NB4 (cell line): ENCODE data around the gene SNRNP200.

Source experiments
- DNase-seq: peaks from one replicate; pipeline ENCODE4 v3.0.0; 2010; ENCODE audit warnings: low read depth
- H3K4me3 ChIP-seq: one replicate; pipeline ENCODE4 v1.5.1; 2011; ENCODE audit warnings: mild to moderate bottlenecking, low read depth, low read length, moderate library complexity
- CTCF ChIP-seq: IDR thresholded peaks from one replicate; pipeline ENCODE4 v1.5.1; 2012; ENCODE audit warnings: low read depth, low read length
- MAX ChIP-seq: IDR thresholded peaks from 2 replicates; pipeline ENCODE4 v1.6.1; 2011; ENCODE audit warnings: low read depth, low read length
- MYC ChIP-seq: IDR thresholded peaks from 2 replicates; pipeline ENCODE4 v1.6.1; 2011; ENCODE audit warnings: low read depth, low read length
- POLR2A ChIP-seq: IDR thresholded peaks from 2 replicates; pipeline ENCODE4 v1.6.1; 2011; ENCODE audit warnings: mild to moderate bottlenecking; ENCODE audit not compliant: insufficient read length; ENCODE audit errors: extremely low read depth

Gene SNRNP200

DNA sequence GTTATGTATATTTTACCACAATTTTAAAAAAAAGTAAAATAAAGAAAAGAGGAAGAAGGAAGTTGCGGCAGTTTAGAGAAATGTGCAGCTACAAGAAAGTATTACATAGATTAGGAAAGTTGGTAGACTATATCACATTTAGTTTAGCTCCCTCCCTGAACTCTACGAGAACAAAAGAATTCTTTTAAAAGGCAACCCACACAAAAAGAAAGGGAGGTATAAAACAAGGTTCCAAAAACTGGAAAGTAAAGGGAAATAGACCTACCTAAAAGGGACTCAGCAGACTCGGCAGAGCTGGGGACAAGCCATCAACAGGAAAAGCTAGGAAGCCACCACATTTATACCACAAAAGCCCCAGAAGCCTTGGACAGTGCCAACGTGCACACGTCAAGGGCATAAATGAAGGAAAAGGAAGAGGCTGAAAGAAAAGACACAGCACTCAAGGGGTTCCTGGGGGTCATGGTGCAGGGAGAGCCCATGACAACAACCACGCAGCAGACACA is 48.7 kb downstream of the SNRNP200 start:
- no peak for TF ChIP-seq MAX
- no peak for TF ChIP-seq POLR2A
- no peak for TF ChIP-seq MYC
- no peak for TF ChIP-seq CTCF
- DNase-seq: peak; percentile 67
- H3K4me3 ChIP-seq: peak overlapping the region; percentile 22

- H3K4me3 ChIP-seq: no peak overlapping the region
- TF ChIP-seq CTCF (no peak), POLR2A (no peak), MAX (no peak)
- no peak for DNase-seq
Measured at GRCh38 chr2:96254571-96254970, 50.8 kb downstream of the SNRNP200 start.

- no peak overlapping the region for H3K4me3 ChIP-seq
- TF ChIP-seq CTCF (no peak), POLR2A (no peak), MAX (no peak), MYC (no peak)
Measured at GRCh38 chr2:96253006-96253405, 52.3 kb downstream of the SNRNP200 start.

DNA sequence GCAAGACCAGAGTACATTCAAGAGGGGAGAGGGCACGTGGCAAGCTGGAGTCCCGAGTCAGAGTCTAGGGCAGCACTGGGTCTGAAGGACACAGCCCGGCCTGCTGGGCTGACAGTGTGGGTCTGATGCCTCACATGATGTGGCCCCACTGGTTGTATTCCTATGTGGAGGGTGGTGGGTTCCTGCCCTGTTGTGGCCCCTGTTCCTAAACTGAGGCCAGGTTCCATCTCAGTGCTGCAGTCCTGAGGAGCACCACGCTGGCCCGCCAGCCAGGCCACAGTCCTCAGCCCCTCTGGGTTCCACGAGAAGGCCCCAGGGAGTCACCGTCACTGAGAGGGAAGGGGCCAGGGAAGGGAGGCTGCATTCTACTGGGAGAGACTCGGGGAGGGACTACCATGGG is 52.8 kb downstream of the SNRNP200 start:
- DNase-seq: no peak
- no peak for TF ChIP-seq MAX
- TF ChIP-seq CTCF: no peak
- no peak for TF ChIP-seq POLR2A
- TF ChIP-seq MYC: no peak

More at GRCh38 chr2:96253006-96253405, 52.3 kb downstream of the SNRNP200 start:
- DNase-seq: no peak

DNA sequence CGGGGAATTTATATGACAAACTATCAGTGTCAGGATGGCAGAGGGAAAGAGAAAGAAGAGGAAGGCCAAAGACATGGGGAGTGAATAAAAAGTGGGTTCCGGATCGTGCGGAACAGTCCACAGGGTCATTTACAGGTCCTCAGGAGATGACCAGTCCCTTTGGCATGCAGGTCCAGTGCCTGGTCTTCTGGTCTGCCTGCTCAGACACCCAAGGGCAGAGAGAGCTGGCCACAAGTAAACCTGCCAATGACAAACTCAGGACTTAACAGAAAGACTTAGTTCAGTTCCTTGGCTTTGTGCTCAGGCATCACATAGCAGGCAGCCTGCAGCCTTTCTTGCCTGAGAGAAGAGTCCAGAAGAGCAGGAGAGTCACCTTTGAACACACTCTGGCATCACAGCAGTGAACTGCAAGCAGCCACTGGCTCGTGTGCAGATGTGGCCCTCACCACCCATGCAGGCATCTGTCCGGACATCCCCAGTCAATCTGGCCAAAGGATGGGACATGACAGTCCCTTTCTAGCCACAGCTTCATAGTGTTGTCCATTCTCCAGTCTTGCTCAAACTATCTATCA is 53.5 kb downstream of the SNRNP200 start:
- peak; percentile 58 for DNase-seq
- TF ChIP-seq CTCF: no peak
- TF ChIP-seq POLR2A: no peak
- TF ChIP-seq MAX: no peak
- no peak for TF ChIP-seq MYC
- no peak overlapping the region for H3K4me3 ChIP-seq

More for the DNA sequence above, 52.8 kb downstream of the SNRNP200 start:
- H3K4me3 ChIP-seq: no peak overlapping the region

- no peak for DNase-seq
- H3K4me3 ChIP-seq: no peak overlapping the region
- TF ChIP-seq MYC (no peak), POLR2A (no peak), MAX (no peak), CTCF (no peak)
Measured at GRCh38 chr2:96250188-96250587, 55.2 kb downstream of the SNRNP200 start.
